ENCODE data around the gene MCOLN3.
A peak's percentile ranks its signal among the peaks of the same experiment; 100 is the strongest.

The MCOLN3 gene, protein sequence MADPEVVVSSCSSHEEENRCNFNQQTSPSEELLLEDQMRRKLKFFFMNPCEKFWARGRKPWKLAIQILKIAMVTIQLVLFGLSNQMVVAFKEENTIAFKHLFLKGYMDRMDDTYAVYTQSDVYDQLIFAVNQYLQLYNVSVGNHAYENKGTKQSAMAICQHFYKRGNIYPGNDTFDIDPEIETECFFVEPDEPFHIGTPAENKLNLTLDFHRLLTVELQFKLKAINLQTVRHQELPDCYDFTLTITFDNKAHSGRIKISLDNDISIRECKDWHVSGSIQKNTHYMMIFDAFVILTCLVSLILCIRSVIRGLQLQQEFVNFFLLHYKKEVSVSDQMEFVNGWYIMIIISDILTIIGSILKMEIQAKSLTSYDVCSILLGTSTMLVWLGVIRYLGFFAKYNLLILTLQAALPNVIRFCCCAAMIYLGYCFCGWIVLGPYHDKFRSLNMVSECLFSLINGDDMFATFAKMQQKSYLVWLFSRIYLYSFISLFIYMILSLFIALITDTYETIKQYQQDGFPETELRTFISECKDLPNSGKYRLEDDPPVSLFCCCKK
- 7.8 to 35.2 (median 18.1) reads per million in 17 experiments for total RNA-seq

- peak; percentile 31 to 74 (median 54) for DNase-seq
Observed at GRCh38 chr1:85048296-85049064, at the start of gene MCOLN3. Gene MCOLN3 (minus strand): TSS chr1:85048500. CDS start chr1:85045360, 3,140 bp downstream.

DNA sequence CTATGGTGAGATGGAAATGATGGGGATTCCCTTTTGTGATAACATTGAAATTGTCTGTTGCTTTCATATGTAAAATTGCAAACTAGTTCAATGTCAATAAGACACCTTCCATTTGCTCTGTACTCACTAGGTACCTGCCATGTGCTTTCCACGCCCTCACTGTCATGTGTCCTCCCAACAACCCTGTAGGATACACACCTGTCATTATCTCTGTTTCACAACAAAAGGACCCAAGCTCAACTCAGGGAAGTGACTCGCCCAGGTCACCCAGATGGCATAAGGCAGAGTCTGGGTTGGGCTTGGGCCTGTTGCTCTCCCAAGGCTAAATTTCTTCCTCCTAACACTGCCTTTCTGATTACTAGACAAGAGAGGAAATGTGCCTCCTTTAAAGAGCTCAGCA is 45.3 kb upstream of the MCOLN3 start:
- no peak for DNase-seq

DNA sequence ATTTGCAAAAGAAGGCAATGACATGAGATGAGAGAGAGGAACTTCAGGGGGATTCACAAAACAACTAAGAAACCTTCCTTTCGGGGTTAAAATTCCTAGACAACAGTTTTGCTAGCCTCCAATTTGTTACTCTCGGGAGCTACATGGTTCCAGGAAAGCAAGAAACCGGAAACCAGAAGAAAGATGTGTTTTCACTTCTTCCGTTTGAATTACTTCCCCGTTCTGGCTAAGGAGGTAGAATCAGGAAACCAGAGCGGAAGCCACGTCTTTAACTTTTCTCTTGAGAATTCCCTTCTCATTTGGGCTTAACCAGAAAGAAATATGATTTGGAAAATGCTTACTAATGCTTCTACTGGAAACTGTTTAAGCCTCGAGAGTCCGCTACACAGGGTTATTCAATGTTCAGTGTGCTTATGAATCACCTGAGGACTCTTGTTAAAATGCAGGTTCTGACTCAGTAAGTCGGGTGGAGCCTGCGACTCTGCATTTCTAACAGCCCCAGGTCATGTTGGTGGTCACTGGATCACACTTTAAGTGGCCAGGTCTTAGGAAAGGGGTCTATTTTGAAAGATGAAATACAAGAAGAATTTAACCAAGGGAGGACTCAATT is 43.5 kb upstream of the MCOLN3 start:
- DNase-seq = peak; percentile 10 to 43 (median 28)

GRCh38 chr1:85090225-85090624 is 41.9 kb upstream of the MCOLN3 start:
- no peak for DNase-seq

DNA sequence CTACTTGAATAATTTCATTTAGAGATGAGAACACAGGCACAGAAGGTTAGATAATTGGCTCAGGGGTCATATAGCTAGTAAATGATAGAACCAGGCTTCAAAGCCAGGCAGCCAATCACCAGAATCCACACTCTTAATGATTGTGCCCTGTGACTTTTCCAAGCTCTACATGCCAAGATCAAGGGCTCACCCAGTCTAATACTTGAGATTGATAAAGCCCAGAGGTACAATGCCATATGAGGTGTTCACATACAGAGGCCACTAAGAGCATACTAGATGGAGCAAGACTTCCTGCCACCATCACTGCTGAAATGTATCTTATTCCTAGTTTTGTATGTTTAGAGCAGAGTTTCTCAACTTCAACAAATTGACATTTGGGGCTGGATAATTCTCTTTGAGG is 40.9 kb upstream of the MCOLN3 start:
- DNase-seq = no peak

DNA sequence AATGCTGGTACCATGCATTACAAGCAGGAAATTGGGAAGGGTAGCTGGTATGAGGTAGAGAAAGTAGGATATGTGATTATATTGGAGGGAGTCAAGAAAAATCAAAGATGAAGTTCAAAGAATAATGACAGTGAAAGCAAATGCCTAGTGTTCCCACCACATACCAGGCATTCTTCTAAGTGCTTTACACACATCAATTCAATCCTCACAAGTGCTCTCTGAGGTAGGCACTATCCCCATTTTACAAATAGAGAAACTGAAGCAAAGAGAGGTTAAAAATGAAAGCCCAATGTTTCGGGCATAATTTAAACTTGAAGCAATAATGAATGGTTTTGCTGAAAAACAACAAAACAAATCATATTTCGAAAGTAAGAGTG is 40.1 kb upstream of the MCOLN3 start:
- DNase-seq = no peak

GRCh38 chr1:85087659-85088407 is 39.5 kb upstream of the MCOLN3 start:
- DNase-seq = no peak

- DNase-seq = no peak
Observed at GRCh38 chr1:85085417-85085816, 37.1 kb upstream of the MCOLN3 start.

- DNase-seq = peak; percentile 8 to 42 (median 20)
Observed at GRCh38 chr1:85078903-85079302, 30.6 kb upstream of the MCOLN3 start.

DNA sequence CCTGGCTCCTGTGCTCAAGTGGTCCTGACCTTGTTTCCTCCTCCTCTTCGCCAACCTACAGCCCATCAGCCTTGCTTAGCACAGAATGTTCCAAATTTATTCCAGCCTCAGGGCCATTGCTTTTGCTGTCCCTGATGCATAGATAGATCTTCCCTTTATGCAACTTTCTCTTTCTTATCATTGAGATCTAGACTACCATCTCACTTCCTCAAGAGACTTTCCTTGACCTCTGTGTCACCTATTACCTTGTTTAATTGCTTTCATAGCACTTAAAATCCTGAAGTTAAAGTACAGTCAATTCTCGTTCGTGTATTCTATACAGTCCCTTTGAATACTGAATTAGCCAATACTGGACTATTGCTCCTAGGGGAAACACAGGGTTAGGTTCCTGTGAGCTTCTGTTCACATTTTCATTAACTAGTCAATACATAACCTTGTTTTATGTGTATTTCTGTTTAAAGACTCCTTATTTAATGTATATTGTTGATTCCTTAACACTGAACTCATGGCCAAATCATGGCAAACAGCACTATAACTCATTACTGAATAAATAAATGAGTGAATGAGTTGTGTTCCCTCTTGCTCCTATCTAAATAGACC is 26.2 kb upstream of the MCOLN3 start:
- no peak for DNase-seq

DNA sequence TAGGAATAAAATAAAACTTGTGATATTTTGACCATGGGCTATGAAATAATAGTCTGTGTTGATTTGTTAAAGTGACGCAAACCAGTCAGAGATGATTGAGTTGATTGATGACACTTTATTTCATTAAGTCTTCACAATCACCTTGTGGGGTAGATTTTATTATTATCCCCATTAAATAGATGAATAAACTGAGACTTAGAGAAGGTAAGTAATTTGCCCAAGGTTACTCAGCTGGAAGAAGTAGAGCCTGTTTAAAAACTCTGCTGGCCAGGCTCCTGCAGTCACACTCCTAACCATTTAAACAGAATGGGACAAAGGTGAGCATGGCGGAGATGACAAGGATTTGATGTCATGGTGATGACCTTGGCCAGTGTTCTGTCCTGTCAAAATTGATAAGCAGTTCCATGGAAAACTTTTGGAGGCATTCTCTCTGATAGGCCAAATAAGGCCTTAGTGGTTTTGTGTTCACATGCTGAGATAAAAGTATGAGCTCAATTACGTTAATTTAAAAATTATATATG is 22.7 kb upstream of the MCOLN3 start:
- DNase-seq = no peak

DNA sequence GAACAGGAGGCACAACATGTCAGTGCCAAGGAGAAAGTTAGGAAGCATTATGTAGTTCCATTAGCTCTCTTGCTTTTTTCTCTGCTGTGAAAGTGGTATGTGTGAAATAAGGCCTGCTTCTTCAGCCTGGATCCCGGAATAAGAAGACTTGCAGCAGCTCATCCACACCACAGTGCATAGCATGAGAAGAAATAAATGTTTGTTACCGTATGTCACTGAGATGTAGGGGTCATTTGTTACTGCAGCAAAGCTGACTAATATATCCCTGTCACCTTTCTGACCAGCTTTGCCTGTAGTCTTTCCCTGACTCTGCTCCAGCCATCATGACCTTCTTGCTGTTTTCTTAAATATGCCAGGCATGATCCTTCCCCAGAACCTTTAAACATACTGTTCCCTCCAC is 20.5 kb upstream of the MCOLN3 start:
- no peak for DNase-seq

DNA sequence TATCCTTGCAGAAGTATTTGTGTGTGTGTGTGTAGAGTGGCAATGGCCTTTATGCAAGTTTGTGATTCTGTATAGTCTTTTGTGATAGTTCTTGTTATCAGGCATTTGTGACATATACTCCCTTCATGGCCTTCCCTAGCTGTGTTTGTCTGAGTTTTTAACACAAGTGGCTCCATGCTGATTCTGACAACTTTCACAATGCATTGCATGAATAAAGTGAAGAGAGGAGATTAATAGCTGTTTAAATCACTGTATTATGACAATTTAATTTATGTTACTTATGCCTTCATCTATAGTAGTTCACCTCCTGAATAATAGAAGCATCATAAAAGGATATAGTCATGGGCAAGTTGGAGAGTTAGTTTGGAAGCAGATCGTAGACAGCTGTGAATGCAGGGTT is 17.2 kb upstream of the MCOLN3 start:
- DNase-seq = no peak

GRCh38 chr1:85062425-85063026 is 14.2 kb upstream of the MCOLN3 start:
- DNase-seq = no peak

DNA sequence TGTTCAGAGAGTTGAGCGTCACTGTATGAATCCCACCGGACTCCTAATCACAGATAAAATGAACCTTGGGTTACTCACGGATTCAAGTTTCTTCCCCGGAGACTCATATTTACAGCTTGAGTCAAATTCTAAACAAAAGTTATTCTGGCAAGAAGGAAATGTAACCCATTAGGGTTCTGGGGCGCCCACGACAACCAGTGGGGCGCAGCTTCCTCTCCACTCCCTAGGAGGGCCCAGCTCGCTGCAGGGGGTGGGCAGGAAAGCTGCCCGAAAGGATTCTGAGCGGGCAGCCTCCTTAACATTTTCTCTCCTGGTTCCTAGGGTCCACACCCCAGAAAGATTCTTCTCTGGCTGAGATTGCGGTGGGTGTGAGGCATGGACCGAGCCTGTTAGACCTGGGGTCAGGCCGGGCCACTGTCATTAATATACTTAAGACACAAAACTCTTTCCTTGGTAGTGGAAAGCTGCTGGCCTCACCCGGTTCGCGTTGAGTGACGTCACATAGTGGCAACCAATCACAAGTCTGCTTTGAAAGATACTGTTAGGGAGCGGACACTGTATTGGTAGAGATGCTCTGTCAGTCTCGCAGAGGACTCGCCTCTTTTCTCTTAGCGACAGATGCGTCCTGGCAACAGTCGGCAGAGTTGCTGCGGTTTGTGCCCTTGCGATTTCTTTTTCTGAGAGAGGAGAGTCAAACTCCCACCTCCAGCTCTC is 13.6 kb upstream of the MCOLN3 start:
- DNase-seq = peak; percentile 92 to 96 (median 94)

DNA sequence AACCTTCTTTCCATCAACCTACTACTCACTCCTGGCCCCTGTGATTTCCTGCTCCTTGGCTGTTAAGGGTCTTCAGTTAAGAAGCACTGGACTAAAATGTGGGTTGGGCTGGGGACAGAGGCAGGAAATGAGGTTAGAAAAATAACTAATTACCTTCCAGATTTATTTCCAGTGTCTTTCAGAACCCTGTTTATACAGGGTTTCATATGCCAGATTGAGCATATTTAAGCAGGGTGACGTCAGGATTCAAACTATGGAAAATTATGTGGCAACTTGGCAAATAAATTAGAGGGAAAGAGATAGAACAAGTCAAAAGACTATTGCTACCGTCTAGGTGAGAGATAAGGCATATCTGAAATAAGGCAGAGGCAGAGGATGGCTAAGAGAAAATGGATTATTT is 11.7 kb upstream of the MCOLN3 start:
- no peak for DNase-seq

DNA sequence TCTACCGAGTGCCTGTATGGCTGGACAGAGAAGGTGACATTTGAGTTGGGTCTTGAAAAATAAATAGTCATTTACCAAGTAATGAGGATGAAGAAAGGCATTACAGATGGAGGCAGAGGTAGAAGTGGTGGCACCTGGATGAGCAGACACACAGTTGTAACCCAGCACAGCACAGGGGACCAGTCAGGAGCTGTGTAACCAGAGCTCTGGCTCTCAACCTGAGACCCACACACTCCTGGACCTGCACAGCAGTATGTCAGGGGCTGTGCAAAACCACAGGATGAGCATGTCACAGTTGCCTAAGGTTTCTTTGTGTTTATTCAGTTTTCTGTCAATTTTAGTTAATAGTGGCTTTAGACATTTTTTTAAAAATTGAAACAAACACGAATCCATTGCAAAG is 11.3 kb upstream of the MCOLN3 start:
- DNase-seq = no peak

GRCh38 chr1:85058786-85059185 is 10.5 kb upstream of the MCOLN3 start:
- DNase-seq = peak; percentile 53 to 91 (median 74)

GRCh38 chr1:85058311-85058710 is 10.0 kb upstream of the MCOLN3 start:
- DNase-seq = peak; percentile 55 to 86 (median 70)

- DNase-seq = no peak
Observed at GRCh38 chr1:85054664-85055063, 6.4 kb upstream of the MCOLN3 start.
